ENCODE results near the gene PVALEF.

Gene PVALEF

GRCh38 chr17:81210466-81210865 is 45.2 kb downstream of the PVALEF start:
- no peak for DNase-seq
- Histone ChIP-seq H3K36me3 (peaks cover 3% of the 10 kb centered on the region; the same call in 1 of the 2 replicates), H3K4me3 (ENCODE audit: low read depth, low read length) (no peak overlapping the region), H3K9me3 (no peaks in the 10 kb centered on the region), H3K27me3 (no peaks in the 10 kb centered on the region), H3K4me1 (no peaks in the 10 kb centered on the region)
- TF ChIP-seq CTCF (IDR thresholded peaks at IDR 0.05; ENCODE audit: low read depth, low read length), result no peak

- peaks cover 3% of the 10 kb centered on the region for H3K36me3 ChIP-seq
- TF ChIP-seq CTCF (IDR thresholded peaks at IDR 0.05; ENCODE audit: low read depth, low read length), result no peak
- no peak for DNase-seq
- H3K4me3 ChIP-seq (ENCODE audit: low read depth, low read length), result no peak overlapping the region
- no peaks in the 10 kb centered on the region for H3K4me1 ChIP-seq
- no peaks in the 10 kb centered on the region for H3K27me3 ChIP-seq
- no peaks in the 10 kb centered on the region for H3K9me3 ChIP-seq
Measured at GRCh38 chr17:81210868-81211267, 45.6 kb downstream of the PVALEF start.

GRCh38 chr17:81212365-81212764 is 47.1 kb downstream of the PVALEF start:
- H3K36me3 ChIP-seq, result peaks cover 3% of the 10 kb centered on the region

GRCh38 chr17:81213978-81214377 is 48.7 kb downstream of the PVALEF start:
- DNase-seq, result no peak
- Histone ChIP-seq H3K27me3 (no peaks in the 10 kb centered on the region), H3K9me3 (no peaks in the 10 kb centered on the region), H3K4me3 (ENCODE audit: low read depth, low read length) (no peak overlapping the region), H3K4me1 (no peaks in the 10 kb centered on the region), H3K36me3 (no peaks in the 10 kb centered on the region; the same call in 1 of the 2 replicates)
- no peak for TF ChIP-seq CTCF (IDR thresholded peaks at IDR 0.05; ENCODE audit: low read depth, low read length)

More at GRCh38 chr17:81212365-81212764, 47.1 kb downstream of the PVALEF start:
- Histone ChIP-seq H3K9me3 (no peaks in the 10 kb centered on the region), H3K4me1 (no peaks in the 10 kb centered on the region), H3K27me3 (no peaks in the 10 kb centered on the region), H3K4me3 (ENCODE audit: low read depth, low read length) (no peak overlapping the region)
- DNase-seq, result no peak
- no peak for TF ChIP-seq CTCF (IDR thresholded peaks at IDR 0.05; ENCODE audit: low read depth, low read length)

- no peak for TF ChIP-seq CTCF (IDR thresholded peaks at IDR 0.05; ENCODE audit: low read depth, low read length)
- H3K4me3 ChIP-seq (ENCODE audit: low read depth, low read length), result no peak overlapping the region
- H3K9me3 ChIP-seq, result no peaks in the 10 kb centered on the region
- no peaks in the 10 kb centered on the region for H3K4me1 ChIP-seq
- H3K27me3 ChIP-seq, result no peaks in the 10 kb centered on the region
- DNase-seq, result no peak
- H3K36me3 ChIP-seq, result peaks cover 5% of the 10 kb centered on the region
Measured at GRCh38 chr17:81217491-81217890, 52.2 kb downstream of the PVALEF start.

- Histone ChIP-seq H3K4me1 (no peaks in the 10 kb centered on the region), H3K27me3 (no peaks in the 10 kb centered on the region), H3K4me3 (ENCODE audit: low read depth, low read length) (no peak overlapping the region), H3K9me3 (no peaks in the 10 kb centered on the region), H3K36me3 (peaks cover 5% of the 10 kb centered on the region)
- DNase-seq, result no peak
- TF ChIP-seq CTCF (IDR thresholded peaks at IDR 0.05; ENCODE audit: low read depth, low read length), result no peak
Measured at GRCh38 chr17:81218459-81218858, 53.2 kb downstream of the PVALEF start.
